Uterus (tissue), 4 donors: ENCODE data around the gene CCSER1. TPM values are rescaled to one million over a fixed set of nuclear protein-coding genes. Genes with fewer than 3 reads are reported as not detected.

ENCODE experiments used
- DNase-seq, 2 donors: peaks; one replicate each; pipeline ENCODE4 v3.0.0-alpha.2; 2019 to 2020
- H3K27ac ChIP-seq, 2 donors: fragments of 200-600 bp; sonication (generic); 1 replicate in 1 of 2; 2 replicates in 1 of 2; pipeline ENCODE4 v1.5.1; 2016 to 2018
- H3K27me3 ChIP-seq, 2 donors: fragments of 200-600 bp; sonication (generic); one replicate each; pipeline ENCODE4 v1.5.1; 2018 to 2019; ENCODE audit warnings: control low read depth in 1 of 2
- H3K36me3 ChIP-seq, 2 donors: fragments of 200-600 bp; sonication (generic); one replicate each; pipeline ENCODE4 v1.5.1; 2019; ENCODE audit warnings: control low read depth in 1 of 2
- H3K4me1 ChIP-seq, 2 donors: fragments of 200-600 bp; sonication (generic); one replicate each; pipeline ENCODE4 v1.5.1; 2018 to 2019; ENCODE audit warnings: control low read depth in 1 of 2
- H3K4me3 ChIP-seq, 2 donors: fragments of 200-600 bp; sonication (generic); 1 replicate in 1 of 2; 2 replicates in 1 of 2; pipeline ENCODE4 v1.5.1; 2018 to 2019; ENCODE audit warnings: mild to moderate bottlenecking in 1 of 2
- H3K9me3 ChIP-seq, 2 donors: fragments of 200-600 bp; sonication (generic); one replicate each; pipeline ENCODE4 v1.5.1; 2019; ENCODE audit warnings: control low read depth in 1 of 2
- CTCF ChIP-seq, 4 experiments: fragments of 200-600 bp in 2 of 4; fragments of 450-650 bp in 2 of 4; sonication (generic) in 2 of 4; IDR thresholded peaks; one replicate each; pipeline ENCODE4 v1.5.1; 2016 to 2019; ENCODE audit warnings: antibody characterized with exemption in 4 of 4, mild to moderate bottlenecking in 2 of 4, moderate library complexity in 1 of 4
- POLR2A ChIP-seq, 2 donors: fragments of 450-650 bp; IDR thresholded peaks; one replicate each; pipeline ENCODE4 v1.6.1; 2016; ENCODE audit warnings: antibody characterized with exemption in 2 of 2, mild to moderate bottlenecking in 1 of 2, moderate library complexity in 1 of 2
- intact Hi-C: fragments of 100-400 bp; cut with DNase I; formaldehyde crosslinking; loops from one replicate; pipeline ENCODE4 v1.15.1; 2023; ENCODE audit warnings: low total_unique reads
- total RNA-seq, 4 donors: library from RNA; depleted of rRNA in 3 of 4; stranded (reverse); fragments of >200 nt in 3 of 4; gene quantifications; one replicate each; pipeline versions ENCODE4 v1.1.0 to v1.2.4, GENCODE V29; 2014 to 2023
- donor health status: DM: yes; HTN: yes; CAD: no.

Gene CCSER1
- total RNA-seq, 4 donors from 2014 or later = 2.8 to 54.7 (median 11.9) TPM

GRCh38 chr4:91302120-91302519 is 1174.9 kb downstream of the CCSER1 start:
- Histone ChIP-seq H3K27me3 (no peaks in the 10 kb centered on the region), H3K4me1 (no peaks in the 10 kb centered on the region), H3K4me3 (no peak overlapping the region), H3K9me3 (no peaks in the 10 kb centered on the region), H3K36me3 (peaks cover 0 to 5% of the 10 kb centered on the region in 2 donors), H3K27ac (no peak overlapping the region)
- DNase-seq = no peak
- TF ChIP-seq CTCF (IDR thresholded peaks at IDR 0.05) = no peak
- no peak for TF ChIP-seq POLR2A (IDR thresholded peaks at IDR 0.05)
- intact Hi-C loops = no loop called here

GRCh38 chr4:91304292-91304691 is 1177.1 kb downstream of the CCSER1 start:
- TF ChIP-seq POLR2A (IDR thresholded peaks at IDR 0.05) (no peak), CTCF (IDR thresholded peaks at IDR 0.05) (no peak)
- H3K4me3 ChIP-seq = no peak overlapping the region
- intact Hi-C loops = no loop called here
- H3K27ac ChIP-seq = no peak overlapping the region
- no peaks in the 10 kb centered on the region for H3K4me1 ChIP-seq
- peaks cover 0 to 5% of the 10 kb centered on the region in 2 donors for H3K36me3 ChIP-seq
- no peaks in the 10 kb centered on the region for H3K9me3 ChIP-seq
- no peak for DNase-seq
- no peaks in the 10 kb centered on the region for H3K27me3 ChIP-seq

- Histone ChIP-seq H3K4me1 (no peaks in the 10 kb centered on the region), H3K9me3 (no peaks in the 10 kb centered on the region), H3K4me3 (no peak overlapping the region), H3K36me3 (no peaks in the 10 kb centered on the region), H3K27ac (no peak overlapping the region), H3K27me3 (no peaks in the 10 kb centered on the region)
- DNase-seq = no peak
- intact Hi-C loops = no loop called here
- TF ChIP-seq CTCF (IDR thresholded peaks at IDR 0.05) (no peak), POLR2A (IDR thresholded peaks at IDR 0.05) (no peak)
These were observed 1190.2 kb downstream of the CCSER1 start for GRCh38 chr4:91317434-91317833.

GRCh38 chr4:91319556-91320268 is 1192.5 kb downstream of the CCSER1 start:
- intact Hi-C loops = no loop called here
- no peak overlapping the region for H3K4me3 ChIP-seq
- H3K27me3 ChIP-seq = no peaks in the 10 kb centered on the region
- H3K9me3 ChIP-seq = no peaks in the 10 kb centered on the region
- TF ChIP-seq CTCF (IDR thresholded peaks at IDR 0.05) = no peak
- no peak for TF ChIP-seq POLR2A (IDR thresholded peaks at IDR 0.05)
- no peaks in the 10 kb centered on the region for H3K4me1 ChIP-seq
- no peak overlapping the region for H3K27ac ChIP-seq
- no peaks in the 10 kb centered on the region for H3K36me3 ChIP-seq
- DNase-seq = no peak

- intact Hi-C loops = no loop called here
- Histone ChIP-seq H3K4me1 (no peaks in the 10 kb centered on the region), H3K27me3 (no peaks in the 10 kb centered on the region), H3K9me3 (no peaks in the 10 kb centered on the region), H3K36me3 (no peaks in the 10 kb centered on the region), H3K4me3 (no peak overlapping the region), H3K27ac (no peak overlapping the region)
- TF ChIP-seq POLR2A (IDR thresholded peaks at IDR 0.05) = no peak
- no peak for TF ChIP-seq CTCF (IDR thresholded peaks at IDR 0.05)
- no peak for DNase-seq
These were observed 1195.8 kb downstream of the CCSER1 start for GRCh38 chr4:91322961-91323360.
